Gastrocnemius medialis (tissue), 4 donors: ENCODE results near the gene NRDE2. TPM values are rescaled to one million over a fixed set of nuclear protein-coding genes. Genes with fewer than 3 reads are reported as not detected.
"Not testable (repeated sequence)": the region's sequence is repeated elsewhere in the genome, so short reads cannot be mapped to it uniquely, and the experiment has no call there.

ENCODE experiments used
- ATAC-seq, 2 donors: fragments of 150-250 bp; one replicate each; pipeline ENCODE4 v1.9.1; 2016
- DNase-seq, 2 donors: peaks; one replicate each; pipeline ENCODE4 v3.0.0-alpha.2; 2019
- H3K27ac ChIP-seq, 4 donors: fragments of 200-600 bp; sonication (generic); 1 replicate in 1 of 4; 2 replicates in 3 of 4; pipeline ENCODE4 v1.5.1; 2016 to 2018; ENCODE audit warnings: mild to moderate bottlenecking in 2 of 4, moderate library complexity in 1 of 4
- H3K27me3 ChIP-seq, 3 donors: fragments of 200-600 bp; sonication (generic) in 2 of 3; 1 replicate in 1 of 3; 2 replicates in 2 of 3; pipeline versions ENCODE4 v1.5.1 to v1.6.0; 2016 to 2019; ENCODE audit warnings: mild to moderate bottlenecking in 1 of 3, moderate library complexity in 1 of 3
- H3K36me3 ChIP-seq, 2 donors: fragments of 200-600 bp; sonication (generic) in 1 of 2; one replicate each; pipeline ENCODE4 v1.5.1; 2017 to 2018
- H3K4me1 ChIP-seq, 2 donors: fragments of 200-600 bp; sonication (generic) in 1 of 2; one replicate each; pipeline ENCODE4 v1.5.1; 2016 to 2017; ENCODE audit warnings: mild to moderate bottlenecking in 2 of 2
- H3K4me3 ChIP-seq, 4 donors: fragments of 200-600 bp; sonication (generic) in 3 of 4; 1 replicate in 1 of 4; 2 replicates in 3 of 4; pipeline ENCODE4 v1.5.1; 2016 to 2019; ENCODE audit warnings: mild to moderate bottlenecking in 2 of 4
- H3K9me3 ChIP-seq, 3 donors: fragments of 200-600 bp; sonication (generic) in 2 of 3; 1 replicate in 1 of 3; 2 replicates in 2 of 3; pipeline ENCODE4 v1.5.1; 2016 to 2019
- POLR2A ChIP-seq, 2 donors: fragments of 450-650 bp; IDR thresholded peaks; one replicate each; pipeline ENCODE4 v1.6.1; 2017; ENCODE audit warnings: antibody characterized with exemption in 2 of 2, mild to moderate bottlenecking in 2 of 2, moderate library complexity in 2 of 2
- in situ Hi-C, 4 donors: fragments of 200-750 bp; cut with MboI; loops; one replicate each; pipeline versions ENCODE4 v1.15.0 to v1.8.0; 2017; ENCODE audit warnings: low sequenced_read_pairs in 4 of 4
- intact Hi-C: fragments of 100-400 bp; cut with DNase I; formaldehyde crosslinking; loops from one replicate; pipeline ENCODE4 v1.15.1; 2023; ENCODE audit warnings: low total_unique reads
- total RNA-seq, 4 donors: library from RNA; depleted of rRNA; stranded (reverse); fragments of >200 nt; gene quantifications; one replicate each; pipeline versions ENCODE4 v1.1.0 to v1.2.3, GENCODE V29; 2016
- TF ChIP-seq, protein P1 (sequence below), 5 experiments: fragments of 450-650 bp in 3 of 5; fragments of 200-600 bp in 2 of 5; sonication (generic) in 2 of 5; IDR thresholded peaks in 4 of 5; conservative IDR thresholded peaks in 1 of 5; 1 replicate in 4 of 5; 2 replicates in 1 of 5; pipeline ENCODE4 v1.5.1; 2016 to 2019; ENCODE audit warnings: antibody characterized with exemption in 5 of 5, mild to moderate bottlenecking in 3 of 5, moderate library complexity in 3 of 5

Gene NRDE2
- total RNA-seq, 4 donors from 2014 or later, result 7.5 to 11.8 (median 10.2) TPM

DNA sequence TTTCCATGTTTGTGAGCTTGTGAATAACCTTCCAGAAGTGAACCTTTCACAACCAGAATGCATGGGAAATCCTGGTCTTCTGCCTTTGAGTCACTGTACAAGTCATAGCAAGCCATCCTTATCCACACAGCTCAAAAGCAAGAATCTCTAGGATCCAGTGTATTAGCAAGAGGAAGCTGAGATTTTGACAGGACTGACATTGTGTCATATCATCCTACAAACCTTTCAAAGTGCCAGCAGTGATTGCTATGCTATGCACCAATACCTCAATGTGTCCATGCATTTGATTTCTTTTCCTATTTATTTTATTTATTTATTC is 13.5 kb upstream of the NRDE2 start:
- no peaks in the 10 kb centered on the region for H3K36me3 ChIP-seq
- in situ Hi-C loops (no loop called here), intact Hi-C loops (no loop called here)

DNA sequence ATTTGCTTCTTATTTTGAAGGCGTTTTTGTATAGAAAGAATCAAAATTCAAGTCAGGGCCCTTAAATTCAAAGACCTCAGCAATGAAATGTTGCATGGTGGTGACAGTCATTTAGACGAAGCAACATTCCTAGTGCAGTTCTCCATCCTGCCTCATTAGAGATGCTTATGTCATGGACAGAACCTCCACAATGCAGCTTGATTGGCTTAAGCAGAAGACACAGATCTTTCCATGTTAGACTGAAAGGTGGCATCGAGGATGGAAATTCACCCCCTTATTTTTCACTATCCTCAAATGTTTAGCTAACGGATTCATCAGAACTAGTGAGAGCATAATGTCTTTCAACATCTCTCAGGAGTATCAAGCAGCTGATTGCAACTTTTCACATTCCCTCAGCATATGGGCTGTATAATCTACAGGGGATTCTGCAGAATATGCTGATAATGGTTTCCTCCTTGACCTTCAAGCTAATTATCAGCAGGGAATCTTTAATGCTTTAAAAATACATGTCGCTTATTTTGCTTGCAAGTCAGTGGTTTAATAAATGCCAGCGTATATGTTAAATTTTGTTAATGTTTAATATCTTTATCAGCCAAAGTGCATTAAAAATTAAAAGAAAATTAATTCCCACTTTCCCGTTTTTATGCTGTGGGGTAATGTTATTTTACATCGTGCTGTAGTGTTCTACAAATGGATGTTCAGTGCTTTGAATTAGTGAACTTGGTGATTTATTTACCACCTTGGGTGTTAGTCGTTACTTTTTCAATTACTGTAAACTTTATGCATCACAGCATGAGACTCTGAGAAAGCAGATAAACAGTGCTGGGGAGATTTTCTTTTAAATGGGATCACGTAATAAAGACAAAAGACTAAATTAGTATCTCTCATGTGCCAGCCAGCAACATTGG is 12.8 kb upstream of the NRDE2 start:
- Histone ChIP-seq H3K9me3 (no peaks in the 10 kb centered on the region), H3K4me3 (no peak overlapping the region), H3K36me3 (no peaks in the 10 kb centered on the region), H3K27ac (no peak overlapping the region), H3K27me3 (no peaks in the 10 kb centered on the region), H3K4me1 (no peaks in the 10 kb centered on the region)
- ATAC-seq, result no peak
- in situ Hi-C loops (no loop called here), intact Hi-C loops (no loop called here)
- TF ChIP-seq, protein P1, sequence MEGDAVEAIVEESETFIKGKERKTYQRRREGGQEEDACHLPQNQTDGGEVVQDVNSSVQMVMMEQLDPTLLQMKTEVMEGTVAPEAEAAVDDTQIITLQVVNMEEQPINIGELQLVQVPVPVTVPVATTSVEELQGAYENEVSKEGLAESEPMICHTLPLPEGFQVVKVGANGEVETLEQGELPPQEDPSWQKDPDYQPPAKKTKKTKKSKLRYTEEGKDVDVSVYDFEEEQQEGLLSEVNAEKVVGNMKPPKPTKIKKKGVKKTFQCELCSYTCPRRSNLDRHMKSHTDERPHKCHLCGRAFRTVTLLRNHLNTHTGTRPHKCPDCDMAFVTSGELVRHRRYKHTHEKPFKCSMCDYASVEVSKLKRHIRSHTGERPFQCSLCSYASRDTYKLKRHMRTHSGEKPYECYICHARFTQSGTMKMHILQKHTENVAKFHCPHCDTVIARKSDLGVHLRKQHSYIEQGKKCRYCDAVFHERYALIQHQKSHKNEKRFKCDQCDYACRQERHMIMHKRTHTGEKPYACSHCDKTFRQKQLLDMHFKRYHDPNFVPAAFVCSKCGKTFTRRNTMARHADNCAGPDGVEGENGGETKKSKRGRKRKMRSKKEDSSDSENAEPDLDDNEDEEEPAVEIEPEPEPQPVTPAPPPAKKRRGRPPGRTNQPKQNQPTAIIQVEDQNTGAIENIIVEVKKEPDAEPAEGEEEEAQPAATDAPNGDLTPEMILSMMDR (IDR thresholded peaks at IDR 0.05 in 4 of 5, conservative IDR thresholded peaks at IDR 0.05 in 1 of 5), result no peak
- TF ChIP-seq POLR2A (IDR thresholded peaks at IDR 0.05), result no peak
- no peak for DNase-seq

More for the DNA sequence above, 13.5 kb upstream of the NRDE2 start:
- no peak overlapping the region for H3K27ac ChIP-seq
- no peaks in the 10 kb centered on the region for H3K4me1 ChIP-seq
- TF ChIP-seq, protein P1 (IDR thresholded peaks at IDR 0.05 in 4 of 5, conservative IDR thresholded peaks at IDR 0.05 in 1 of 5), result no peak
- TF ChIP-seq POLR2A (IDR thresholded peaks at IDR 0.05), result no peak
- DNase-seq (no peak), ATAC-seq (no peak)
- no peak overlapping the region for H3K4me3 ChIP-seq
- no peaks in the 10 kb centered on the region for H3K27me3 ChIP-seq
- no peaks in the 10 kb centered on the region for H3K9me3 ChIP-seq

DNA sequence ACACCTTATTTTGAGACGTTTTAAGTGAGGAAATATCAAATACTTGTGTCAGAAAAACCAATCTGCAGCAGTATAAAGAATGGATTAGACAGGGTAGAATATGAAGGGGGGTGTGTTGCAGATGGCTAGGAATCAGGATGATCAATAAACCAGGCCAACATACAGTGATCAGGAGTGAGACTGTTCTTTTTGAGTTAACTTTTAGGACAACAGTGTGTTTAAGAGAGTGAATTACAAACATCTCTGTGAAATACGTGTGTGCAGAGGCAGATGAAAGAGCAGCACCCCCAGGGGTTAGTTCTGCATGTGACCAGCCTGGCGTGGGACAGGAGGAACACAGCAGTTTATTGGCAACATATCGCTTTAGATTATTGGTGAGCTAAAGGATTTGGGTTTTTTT is 10.6 kb upstream of the NRDE2 start:
- ATAC-seq (no peak), DNase-seq (no peak)
- in situ Hi-C loops (no loop called here), intact Hi-C loops (no loop called here)
- H3K4me1 ChIP-seq, result no peaks in the 10 kb centered on the region
- no peaks in the 10 kb centered on the region for H3K36me3 ChIP-seq
- H3K27ac ChIP-seq, result no peak overlapping the region
- TF ChIP-seq, protein P1 (IDR thresholded peaks at IDR 0.05 in 4 of 5, conservative IDR thresholded peaks at IDR 0.05 in 1 of 5), result no peak
- no peak for TF ChIP-seq POLR2A (IDR thresholded peaks at IDR 0.05)
- peaks cover 0 to 3% (median 3%) of the 10 kb centered on the region in 3 donors for H3K27me3 ChIP-seq
- no peaks in the 10 kb centered on the region for H3K9me3 ChIP-seq
- H3K4me3 ChIP-seq, result no peak overlapping the region

DNA sequence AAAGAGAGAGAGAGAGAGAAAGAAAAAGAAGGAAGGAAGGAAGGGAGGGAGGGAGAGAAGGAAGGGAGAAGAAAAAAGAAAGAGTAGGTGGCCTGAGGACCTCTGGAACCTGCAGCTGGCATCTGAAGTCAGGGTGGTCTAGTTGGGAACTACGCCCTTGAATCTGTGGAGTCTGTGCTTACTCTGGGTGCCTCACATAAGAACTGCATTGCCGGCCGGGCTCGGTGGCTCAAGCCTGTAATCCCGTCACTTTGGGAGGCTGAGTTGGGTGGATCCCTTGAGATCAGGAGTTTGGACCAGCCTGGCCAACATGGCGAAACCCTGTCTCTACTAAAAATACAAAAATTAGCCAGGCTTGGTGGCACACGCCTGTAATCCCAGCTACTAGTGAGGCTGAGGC is 10.0 kb upstream of the NRDE2 start:
- intact Hi-C loops, result no loop called here
- in situ Hi-C loops, result no loop called here
- no peak for DNase-seq
- Histone ChIP-seq H3K4me3 (no peak overlapping the region), H3K27me3 (peaks cover 0 to 3% (median 3%) of the 10 kb centered on the region in 3 donors), H3K9me3 (no peaks in the 10 kb centered on the region), H3K4me1 (no peaks in the 10 kb centered on the region), H3K27ac (no peak overlapping the region), H3K36me3 (no peaks in the 10 kb centered on the region)
- ATAC-seq, result no peak
- TF ChIP-seq, protein P1 (IDR thresholded peaks at IDR 0.05 in 4 of 5, conservative IDR thresholded peaks at IDR 0.05 in 1 of 5), result no peak
- no peak for TF ChIP-seq POLR2A (IDR thresholded peaks at IDR 0.05)

DNA sequence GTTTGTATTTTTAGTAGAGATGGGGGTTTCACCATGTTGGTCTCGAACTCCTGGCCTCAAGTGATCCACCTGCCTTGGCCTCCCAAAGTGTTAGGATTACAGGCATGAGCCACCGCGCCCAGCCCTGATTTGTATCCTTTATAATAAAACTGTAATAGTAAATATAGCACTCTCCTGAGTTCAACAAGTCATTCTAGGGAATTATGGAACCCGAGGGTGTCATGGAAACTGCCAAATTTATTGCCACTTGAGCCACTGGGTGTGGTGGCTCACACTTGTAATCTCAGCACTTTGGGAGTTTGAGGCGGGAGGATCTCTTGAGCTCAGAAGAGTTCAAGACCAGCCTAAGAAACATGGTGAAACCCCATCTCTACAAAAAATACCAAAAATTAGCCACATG is 9.5 kb upstream of the NRDE2 start:
- H3K27me3 ChIP-seq, H3K4me1 ChIP-seq, in situ Hi-C loops, ATAC-seq, DNase-seq, H3K36me3 ChIP-seq, intact Hi-C loops, H3K27ac ChIP-seq, H3K4me3 ChIP-seq, H3K9me3 ChIP-seq: not testable (repeated sequence)
